Measurements from ENCODE around the gene PFKFB3.
"Not testable (repeated sequence)": the region's sequence is repeated elsewhere in the genome, so short reads cannot be mapped to it uniquely, and the experiment has no call there.

The PFKFB3 gene

DNA sequence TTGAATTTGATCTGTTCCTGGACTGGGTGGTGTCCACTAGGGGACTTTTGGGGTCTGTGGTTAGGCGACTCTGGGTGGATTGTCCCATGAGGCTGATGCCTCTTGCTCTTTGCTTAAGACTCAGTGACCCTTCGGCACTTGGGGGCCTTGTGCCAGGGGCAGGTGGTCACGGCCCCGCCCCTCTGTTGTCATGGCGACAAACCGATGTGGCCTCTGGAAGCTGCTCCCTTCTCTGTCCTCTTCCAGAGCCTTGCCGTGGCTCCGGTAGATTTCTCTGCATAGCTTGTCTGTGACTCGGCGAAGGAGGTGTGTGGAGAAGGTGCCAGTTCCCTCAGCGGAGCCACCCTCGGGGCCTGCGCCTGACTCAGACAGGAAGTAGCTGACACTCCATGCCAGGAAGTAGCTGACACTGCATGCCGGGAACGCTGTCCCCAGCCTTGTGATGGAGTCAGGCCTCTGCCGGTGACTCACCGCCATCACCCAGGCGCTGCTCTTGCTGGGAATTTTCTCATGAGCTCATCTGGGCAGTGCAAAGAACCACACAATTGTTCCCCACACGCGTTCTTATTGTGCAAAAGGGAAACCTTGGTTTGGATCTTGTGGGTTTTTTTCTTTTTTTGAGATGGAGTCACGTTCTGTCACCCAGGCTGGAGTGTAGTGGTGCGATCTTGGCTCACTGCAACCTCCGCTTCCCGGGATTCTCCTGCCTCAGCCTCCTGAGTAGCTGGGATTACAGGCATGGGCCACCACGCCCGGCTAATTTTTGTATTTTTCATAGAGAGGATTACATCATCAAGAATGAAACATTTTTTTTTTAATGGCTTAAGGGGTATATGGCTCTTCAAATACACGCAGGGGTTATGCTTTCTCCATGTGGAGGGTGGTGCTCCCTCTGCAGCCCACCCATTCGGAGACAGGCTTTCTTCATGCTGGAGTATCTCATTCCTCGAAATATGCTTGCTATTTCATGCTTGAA lies 72.6 kb downstream of the PFKFB3 start:
- no peak for DNase-seq

DNA sequence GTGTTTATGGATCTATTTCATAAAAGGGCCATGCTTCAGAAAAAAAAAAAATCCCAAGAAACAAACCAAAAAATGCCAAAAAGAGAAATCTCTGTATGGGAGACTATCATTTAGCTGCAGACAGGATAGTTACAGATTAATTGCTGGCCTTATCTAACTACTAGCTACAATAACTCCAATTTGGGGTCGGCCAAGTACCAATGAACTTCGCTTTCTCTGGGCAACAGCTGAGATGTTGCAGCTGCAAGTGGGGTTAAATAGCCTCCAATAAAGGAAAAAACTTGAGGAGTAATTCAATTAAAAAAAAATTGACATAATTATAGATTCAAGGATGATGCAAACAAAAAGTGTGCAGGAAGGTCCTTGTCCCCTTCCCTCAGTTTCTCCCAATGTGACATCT lies 73.6 kb downstream of the PFKFB3 start:
- DNase-seq = no peak

DNA sequence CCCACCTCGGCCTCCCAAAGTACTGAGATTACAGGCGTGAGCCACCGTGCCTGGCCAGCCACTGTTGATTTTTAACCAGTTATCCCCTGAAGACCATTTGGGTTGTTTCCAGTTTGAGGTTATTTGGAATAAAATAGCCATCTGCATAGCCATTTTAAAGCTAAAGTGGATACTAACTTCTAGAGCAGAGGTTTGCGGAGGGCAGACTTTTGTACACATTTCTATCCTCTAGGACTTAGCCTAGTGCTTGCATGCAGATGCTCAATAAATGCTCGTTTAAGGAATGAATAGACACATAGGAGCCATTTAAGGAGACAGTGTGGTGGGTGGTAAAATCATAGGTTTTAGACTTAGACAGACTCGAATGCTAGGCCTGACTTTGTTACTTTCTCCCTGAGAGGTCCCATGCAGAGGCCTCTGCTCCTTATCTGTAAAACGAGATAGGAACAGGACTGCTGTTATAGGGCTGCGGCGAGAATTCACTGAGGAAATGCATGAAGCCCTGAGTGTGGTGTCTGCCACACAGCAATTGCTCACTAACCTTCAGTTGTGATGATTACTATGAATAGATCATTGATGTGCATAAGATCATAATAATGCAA lies 75.9 kb downstream of the PFKFB3 start:
- DNase-seq = no peak

DNA sequence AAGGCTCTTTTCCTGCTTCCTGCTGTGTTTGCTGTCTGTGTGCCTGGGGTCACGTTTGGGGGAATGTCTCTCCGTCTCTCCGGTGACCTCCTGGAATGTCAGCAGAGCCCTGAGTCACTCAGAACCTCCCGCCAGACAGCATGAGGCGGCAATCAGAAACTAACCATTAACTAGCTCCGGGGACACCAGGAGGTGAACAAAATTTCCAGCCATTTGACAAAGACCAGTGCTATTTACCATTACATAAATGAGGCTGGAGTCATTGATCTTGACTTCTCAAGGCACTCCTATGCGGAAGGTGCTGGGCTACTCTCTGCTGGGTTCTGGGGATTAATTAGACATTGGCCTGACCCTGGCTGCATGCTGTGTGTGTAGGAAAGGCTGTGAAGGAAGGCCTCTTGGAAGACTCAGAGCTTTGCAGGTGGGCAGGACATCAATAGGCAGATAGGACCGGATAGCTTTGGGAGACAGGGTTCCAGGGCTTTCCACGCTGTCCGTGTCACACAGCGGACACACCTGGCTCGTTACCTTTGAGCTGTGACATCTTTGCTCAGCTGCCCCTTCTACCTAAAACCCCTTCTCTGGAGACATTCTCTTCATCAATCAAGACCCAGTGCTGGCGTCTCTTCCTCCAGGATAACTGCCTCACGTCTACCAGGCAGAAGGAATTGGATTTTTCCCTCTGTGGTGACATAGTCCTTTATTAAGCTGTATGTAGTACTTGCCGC lies 77.0 kb downstream of the PFKFB3 start:
- DNase-seq = no peak

DNA sequence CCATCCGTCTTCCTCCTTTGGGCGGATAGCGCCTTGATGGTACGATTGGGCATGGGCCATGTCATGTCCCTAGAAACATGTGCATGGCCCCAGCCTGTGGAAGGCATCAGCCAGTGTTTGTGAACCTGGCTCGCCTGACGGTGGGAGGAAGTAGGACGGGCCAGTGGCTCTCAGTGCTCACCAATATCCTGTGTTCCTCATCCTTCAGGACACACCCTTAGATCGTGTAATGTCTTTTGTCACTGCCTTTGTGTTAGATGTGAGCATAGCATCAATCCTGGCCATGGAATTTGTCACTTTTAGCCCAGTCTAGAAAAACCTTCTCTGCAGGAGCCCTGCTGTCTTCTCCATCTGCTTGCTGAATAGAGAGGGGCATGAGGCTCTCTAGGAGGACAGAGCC lies 77.6 kb downstream of the PFKFB3 start:
- DNase-seq = no peak

DNA sequence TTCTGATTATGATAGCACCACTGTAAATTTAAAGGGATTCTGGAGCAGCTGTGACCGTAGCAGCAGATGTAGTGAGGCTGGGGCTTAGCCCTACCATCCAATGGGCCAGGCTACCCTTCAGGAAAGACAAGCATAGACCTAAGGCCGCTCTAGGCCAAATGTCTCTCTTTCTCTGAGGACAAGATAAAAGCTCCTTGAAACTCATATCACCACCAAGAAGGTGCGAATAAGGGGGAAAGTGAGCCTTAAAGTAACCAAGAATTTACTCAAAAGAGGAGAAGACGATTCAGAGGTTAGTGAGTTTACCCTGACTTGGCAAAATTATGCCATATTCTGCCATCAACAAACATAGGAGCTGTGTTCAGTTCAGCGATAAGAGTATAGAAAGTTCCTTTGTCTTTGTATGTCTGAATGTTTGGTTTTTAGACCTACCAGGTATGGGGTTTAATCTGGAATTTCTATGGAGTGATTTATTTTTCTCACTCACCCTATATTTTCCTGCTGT lies 79.8 kb downstream of the PFKFB3 start:
- no peak for DNase-seq

DNA sequence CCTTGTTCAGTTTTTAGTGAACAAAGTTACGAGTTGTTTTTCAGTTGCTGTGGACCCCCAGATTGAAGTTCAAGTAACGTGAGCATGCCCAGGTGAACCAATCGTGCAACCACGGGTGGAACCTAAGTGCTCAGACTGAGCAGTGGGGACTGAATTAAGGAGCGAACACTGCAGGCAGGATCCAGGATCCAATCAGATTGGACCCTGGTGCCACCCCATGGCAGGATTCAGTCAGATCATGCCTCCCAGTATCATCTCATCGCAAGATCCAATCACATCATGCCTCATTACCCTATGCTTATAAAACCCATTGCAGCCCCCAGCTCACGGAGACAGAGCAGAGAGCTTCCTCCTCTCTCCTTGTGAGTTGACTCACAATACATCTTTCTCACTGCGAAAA lies 80.9 kb downstream of the PFKFB3 start:
- DNase-seq = no peak

DNA sequence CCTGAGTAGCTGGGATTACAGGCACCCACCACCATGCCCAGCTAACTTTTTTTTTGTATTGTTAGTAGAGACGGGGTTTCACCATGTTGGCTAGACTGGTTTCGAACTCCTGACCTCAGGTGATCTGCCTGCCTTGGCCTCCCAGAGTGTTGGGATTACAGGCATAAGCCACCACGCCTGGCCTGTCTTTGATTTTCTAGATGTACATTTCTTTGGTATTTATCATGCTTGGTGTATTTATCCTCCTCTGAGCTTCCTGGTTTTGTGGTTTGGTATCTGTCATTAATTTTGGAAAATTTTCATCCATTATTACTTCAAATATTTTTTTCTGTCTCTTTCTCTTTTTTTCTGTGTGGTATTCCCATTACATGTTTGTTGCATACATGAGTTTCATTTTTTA lies 87.9 kb downstream of the PFKFB3 start:
- not testable (repeated sequence) for DNase-seq

DNA sequence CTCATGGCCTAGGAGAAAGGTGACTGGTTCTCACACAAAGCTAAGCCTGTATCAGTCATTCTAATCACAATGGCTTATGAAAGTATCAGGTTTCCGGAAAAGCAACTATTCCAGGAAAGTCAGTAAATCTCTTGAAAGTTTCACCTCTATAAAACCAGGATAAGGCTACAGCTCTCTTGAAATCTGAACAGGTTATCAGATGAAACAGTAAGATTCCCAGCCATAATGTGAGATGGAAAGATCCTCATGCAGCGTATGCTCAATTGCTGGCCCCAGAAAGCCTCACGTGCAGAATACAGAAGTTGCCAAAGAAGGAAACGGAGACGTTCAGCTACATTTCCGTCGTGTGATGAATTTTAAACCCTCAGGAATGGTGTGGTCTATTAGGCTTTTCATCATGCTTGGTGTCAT lies 90.0 kb downstream of the PFKFB3 start:
- no peak for DNase-seq

DNA sequence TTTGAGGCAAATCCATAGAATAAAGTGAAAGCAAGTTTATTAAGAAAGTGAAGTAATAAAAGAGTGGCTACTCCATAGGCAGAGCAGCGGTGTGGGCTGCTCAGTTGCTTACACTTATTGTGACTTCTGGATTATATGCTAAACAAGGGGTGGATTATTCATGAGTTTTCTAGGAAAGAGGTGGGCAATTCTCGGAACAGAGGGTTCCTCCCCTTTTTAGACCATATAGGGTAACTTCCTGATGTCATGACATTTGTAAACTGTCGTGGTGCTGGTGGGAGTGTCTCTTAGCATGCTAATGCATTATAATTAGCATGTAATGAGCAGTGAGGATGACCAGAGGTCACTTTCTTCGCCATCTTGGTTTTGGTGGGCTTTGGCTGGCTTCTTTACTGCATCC lies 93.7 kb downstream of the PFKFB3 start:
- not testable (repeated sequence) for DNase-seq

DNA sequence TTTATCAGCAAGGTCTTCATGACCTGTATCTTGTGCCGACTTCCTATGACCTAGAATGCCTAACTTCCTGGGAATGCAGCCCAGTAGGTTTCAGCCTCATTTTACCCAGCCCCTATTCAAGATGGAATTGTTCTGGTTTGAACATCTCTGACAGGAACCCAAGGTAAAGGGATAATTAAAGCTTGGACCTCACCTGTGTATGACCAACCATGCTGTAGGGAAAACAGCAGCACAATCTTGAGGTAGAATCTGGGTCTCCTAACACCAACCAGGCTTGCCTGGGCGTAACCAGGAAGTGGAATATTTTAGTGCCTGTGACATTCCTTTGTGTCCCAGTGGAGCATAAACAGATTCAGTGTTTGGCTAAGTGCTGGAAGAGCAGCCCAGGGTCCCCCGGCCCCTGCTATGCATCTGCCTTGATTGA lies 94.1 kb downstream of the PFKFB3 start:
- no peak for DNase-seq

DNA sequence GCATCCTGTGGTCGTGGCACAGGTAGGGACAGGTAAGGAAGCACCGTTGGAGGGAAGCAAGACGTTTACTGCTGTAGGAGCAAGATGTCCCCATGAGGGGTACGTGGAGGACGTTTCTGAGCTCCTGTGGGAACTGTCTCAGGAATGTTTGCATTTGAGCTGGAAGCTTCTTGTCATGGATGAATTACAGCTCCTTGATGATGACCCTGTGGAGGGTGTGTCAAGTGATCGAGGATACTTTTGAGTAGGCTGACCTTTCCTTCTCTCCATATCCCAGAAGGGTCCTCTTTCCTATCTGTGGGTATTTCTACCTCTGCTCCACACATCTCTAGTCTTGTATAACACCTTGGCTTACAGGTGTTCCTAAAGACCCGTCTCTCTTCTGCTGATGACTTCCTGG lies 94.8 kb downstream of the PFKFB3 start:
- no peak for DNase-seq

DNA sequence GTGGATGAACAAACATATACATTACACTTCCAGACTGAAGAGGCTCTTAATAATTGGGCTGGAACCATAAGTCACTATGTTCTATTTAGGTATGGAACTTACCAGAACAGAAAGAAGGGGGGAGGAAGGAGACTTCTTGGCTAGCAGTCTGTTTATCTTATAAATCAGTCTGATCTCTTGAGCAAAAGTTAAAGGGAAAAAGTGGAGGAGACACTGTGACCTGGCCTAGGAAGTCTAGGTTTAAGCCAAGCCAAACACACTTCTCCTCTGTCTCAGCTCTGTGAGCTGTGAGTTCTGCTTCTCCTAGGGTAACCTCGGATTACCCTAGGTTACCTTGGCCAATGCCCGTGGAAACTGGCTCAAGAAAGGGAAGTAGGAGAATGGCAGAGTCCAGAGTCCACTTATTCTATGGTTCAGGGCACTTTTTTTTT lies 95.2 kb downstream of the PFKFB3 start:
- no peak for DNase-seq

DNA sequence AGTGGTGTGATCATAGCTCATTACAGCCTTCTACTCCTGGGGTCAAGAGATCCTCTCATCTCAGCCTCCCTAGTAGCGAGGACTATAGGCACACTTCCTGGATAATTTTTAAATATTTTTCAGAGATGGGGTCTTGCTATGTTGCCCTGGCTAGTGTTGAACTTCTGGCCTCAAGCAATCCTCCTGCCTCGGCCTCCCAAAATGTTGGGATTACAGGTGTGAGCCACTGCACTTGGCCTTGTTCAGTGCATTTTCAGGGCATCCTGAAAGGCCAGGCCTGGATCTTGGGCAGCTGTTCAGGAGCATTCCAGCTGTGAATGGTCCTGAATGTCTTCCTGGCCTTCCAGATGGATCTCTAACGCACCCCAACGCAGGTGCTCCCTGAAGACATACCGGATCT lies 95.7 kb downstream of the PFKFB3 start:
- DNase-seq = no peak

DNA sequence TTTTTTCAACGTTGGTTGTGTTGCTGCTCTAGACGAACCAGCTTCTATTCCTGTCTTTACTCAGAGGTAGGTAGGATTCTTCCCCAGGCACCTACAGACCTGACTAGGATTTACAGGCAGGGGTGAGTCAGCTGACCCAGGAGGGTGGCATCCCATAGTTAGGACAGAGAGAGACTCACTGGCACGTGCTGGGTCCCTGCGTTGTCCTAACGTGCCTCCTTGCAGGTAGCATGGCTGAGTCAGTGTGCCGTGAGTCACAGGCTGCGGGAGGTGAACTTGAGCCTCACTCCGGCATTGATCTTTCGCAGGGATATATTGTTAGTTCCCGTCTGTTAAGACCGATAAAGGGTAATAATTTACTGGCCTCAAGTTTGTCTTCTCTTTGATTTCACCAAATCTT lies 96.5 kb downstream of the PFKFB3 start:
- no peak for DNase-seq

DNA sequence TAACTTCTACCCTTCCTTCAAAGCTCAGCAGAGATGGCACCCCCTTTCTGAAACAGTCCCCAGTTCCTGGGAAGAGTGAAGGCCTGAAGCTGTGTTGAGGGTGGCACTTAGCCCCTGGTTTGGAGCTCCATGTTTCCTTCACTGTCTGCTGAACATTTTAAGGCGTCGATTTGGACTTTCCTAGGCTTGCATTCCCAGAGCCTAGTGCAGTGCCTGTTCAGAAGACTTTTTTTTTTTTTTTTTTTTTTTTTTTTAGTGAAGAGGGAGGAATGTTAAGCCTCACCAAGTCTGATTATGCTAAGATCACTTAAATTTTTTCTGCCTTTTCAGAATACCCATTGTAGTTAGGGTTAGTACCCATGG lies 97.0 kb downstream of the PFKFB3 start:
- DNase-seq = no peak

DNA sequence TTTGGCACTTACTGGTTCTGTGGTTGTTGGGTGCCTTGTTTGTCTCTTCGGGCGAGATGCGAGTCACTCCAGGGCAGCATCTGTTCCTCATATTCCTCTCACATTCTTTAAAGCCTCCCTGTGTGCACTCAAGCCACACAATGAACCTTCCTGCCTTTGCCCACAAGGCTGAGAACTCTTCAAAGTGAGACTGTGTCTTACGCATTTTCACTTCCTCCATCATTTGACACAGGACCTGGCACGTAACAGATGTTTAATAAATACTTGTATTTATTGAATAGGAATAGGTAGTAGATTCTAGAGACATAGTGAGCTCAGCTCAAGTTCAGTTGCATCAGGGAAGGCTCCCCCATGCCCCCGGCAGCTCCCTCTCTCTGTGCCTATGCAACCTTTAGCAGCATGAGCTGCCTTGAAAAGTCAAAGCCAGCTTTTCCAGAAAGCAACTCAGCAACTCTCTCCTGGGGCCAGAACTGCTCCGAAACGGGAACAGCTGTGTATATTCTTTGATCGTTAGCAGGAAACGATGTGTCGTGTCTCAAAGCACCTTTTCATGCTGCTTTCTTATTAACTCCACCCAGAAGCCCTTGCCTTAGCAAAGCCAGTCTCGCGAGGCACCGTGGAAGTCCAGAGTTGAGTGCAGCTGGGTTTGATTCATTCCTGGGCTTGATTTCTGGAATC lies 97.5 kb downstream of the PFKFB3 start:
- DNase-seq = no peak

DNA sequence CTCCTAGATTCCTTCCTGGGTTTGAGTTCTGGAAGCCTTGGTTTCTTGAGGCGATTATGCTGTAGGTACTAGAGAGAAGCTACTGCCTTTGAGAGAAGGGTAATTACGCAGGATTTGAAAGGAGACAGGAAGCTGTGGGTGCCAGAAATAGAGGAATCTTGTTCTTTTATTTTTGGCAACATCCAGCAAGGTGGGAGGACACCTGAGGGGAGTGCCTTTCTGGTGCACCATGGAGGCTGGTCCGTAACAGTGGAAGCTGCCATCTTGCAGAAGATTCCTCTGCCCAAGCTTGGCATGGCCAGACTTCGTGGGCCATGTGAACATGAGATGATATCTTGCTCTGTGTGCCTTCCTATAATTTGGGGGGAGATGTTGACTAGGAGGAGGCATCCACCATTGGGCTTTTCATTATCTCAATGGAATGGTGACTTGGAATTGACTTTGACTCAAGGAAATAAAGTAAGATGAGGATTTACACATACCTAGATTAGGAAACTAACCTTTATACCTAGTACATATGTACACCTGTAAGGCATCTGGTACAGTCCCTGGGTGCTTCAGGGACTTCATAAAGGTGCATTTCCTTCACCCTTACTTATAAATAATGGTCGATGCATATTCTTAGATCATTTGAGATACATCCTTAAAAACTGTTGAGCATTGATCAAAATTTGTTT lies 98.2 kb downstream of the PFKFB3 start:
- DNase-seq = no peak

DNA sequence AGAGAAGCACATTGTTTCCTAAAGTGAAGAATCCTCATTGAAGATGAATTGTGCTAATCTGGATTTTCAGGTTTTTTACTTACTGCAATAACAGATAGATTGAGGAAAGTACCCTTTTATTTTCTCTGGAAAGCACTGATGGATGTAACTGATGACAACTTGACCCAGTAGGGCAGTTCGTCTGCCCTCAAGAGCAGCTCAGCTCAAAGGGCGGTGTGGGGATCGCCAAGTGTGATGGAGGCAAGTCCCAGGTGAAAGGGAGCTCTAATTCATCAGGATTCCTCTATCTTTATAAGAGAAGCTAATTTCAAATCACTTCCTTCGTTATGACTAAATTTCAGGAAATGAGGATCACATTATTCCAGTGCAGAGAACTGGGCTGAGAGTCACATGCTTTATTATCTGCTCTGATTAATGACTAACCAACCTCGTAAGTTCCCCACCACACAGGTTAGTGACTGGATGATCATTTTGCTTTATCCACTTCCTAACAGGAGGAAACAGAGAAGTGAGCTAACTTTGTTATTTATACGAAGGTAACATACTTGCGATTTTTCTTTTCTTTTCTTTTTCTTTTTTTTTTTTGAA lies 98.8 kb downstream of the PFKFB3 start:
- DNase-seq = no peak

All from NCI-H345 (cell line).